ENCODE measurements around the gene FGFBP1.

FGFBP1 gene

DNA sequence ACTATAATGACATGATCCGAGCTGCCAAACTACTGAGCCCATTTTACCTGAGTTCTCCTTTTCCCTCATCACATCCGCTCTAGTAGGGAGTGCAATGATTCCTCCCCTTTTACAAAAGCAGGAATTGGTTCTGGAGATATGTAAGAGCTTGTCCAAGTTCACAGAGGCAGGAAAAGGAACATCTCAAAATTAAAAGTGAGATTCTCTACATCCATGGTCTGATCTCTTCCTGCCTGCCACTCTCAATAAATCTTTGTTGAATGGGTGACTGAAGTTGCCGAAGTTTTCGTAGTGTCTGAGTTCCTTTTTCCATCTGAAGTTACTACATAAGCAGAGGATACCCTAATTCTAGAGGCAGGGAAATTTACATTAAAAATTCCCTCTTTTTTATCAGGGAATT lies at the start of gene FGFBP1:
TSS of gene FGFBP1 (minus strand) at position 101 of the 400 bp plus-strand sequence. CDS start 2,108 bp downstream, outside the sequence.
- FAIRE-seq = no peak

DNA sequence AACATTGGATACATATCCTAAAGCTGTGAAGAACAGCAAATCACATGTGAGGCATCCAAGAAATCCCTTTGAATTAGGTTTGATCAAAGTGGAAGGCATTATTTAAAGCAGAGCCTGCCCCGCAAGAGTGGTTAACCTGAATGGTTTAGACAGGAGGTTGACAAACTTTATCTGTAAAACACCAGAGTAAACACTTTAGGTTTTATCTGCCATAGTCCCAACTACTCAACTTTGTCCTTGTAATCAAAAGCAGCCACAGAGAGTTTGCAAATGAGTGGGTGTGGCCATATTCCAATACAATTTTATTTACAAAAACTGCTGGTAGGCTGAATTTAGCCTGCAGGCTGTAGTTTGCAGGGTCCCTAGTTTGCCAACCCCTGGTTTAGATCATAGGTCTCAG lies 49.7 kb upstream of the FGFBP1 start:
- FAIRE-seq = no peak

DNA sequence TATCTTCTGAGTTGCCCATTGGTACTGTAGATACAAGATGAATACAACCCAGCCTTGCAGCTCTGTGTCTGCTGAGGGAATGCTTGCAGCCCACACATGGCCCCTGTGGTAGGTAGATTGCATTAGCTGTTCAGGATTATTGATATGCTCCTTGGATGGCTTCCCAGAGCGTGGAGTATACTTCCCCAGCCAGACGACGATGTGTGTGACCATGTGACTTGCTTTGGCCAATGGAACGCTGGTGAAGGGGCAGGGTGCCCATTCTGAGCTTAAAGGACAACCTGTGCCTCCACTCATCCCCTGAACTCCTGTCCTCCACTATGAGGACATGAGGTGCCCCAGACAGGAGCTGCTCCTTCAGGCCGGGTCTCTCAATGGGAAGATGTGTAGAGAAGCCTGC lies 48.4 kb upstream of the FGFBP1 start:
- no peak for FAIRE-seq

DNA sequence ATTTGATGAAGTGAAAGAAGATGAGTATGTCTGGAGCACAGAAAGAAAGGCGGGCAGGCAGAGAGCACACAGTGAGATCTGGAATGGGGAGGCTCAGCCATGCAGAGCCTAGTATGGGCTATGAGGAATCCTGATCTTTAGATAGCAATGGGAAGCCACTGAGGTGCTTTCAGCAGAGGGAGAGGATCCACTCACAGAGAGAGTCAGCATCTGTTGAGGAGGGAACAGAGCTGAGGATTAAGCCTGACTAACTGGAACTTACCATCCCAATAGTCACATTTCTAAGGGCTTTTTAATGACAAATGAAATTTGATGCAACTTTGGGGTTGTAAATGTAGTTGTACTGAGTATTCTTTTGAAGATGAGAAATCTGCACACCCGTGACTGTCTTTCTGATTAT lies 45.1 kb upstream of the FGFBP1 start:
- FAIRE-seq = no peak

DNA sequence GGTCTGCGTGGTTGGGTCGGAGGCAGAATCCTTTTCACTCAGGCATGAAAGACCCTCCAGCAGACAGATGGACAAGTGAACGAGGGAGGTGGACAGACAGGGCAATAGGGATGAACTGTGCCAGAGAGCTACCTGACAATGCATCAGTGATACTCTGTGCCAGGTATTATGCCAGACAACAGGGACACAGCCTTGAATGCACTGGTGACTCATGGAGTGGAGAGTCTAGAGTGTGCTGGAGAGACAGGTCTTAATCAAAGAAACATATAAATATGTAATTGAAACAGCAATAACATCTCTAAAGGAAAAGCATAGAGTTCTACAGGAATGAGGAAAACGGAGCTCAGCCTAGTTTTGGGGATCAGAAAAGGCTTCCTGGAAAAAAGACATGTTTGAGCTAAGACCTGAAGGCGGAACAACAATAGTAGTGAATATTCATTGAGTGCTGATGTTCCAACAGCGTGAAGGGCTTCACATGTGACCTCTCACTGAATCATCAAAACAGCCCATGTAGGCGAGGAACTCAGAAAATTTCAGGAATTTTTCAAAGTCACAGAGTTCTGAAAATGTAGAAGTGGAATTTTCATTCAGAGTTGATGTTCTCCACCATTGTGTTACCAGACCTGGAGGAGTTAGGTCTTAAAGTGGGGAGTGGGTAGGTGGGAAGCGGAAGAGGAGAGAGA lies 44.4 kb upstream of the FGFBP1 start:
- no peak for FAIRE-seq

DNA sequence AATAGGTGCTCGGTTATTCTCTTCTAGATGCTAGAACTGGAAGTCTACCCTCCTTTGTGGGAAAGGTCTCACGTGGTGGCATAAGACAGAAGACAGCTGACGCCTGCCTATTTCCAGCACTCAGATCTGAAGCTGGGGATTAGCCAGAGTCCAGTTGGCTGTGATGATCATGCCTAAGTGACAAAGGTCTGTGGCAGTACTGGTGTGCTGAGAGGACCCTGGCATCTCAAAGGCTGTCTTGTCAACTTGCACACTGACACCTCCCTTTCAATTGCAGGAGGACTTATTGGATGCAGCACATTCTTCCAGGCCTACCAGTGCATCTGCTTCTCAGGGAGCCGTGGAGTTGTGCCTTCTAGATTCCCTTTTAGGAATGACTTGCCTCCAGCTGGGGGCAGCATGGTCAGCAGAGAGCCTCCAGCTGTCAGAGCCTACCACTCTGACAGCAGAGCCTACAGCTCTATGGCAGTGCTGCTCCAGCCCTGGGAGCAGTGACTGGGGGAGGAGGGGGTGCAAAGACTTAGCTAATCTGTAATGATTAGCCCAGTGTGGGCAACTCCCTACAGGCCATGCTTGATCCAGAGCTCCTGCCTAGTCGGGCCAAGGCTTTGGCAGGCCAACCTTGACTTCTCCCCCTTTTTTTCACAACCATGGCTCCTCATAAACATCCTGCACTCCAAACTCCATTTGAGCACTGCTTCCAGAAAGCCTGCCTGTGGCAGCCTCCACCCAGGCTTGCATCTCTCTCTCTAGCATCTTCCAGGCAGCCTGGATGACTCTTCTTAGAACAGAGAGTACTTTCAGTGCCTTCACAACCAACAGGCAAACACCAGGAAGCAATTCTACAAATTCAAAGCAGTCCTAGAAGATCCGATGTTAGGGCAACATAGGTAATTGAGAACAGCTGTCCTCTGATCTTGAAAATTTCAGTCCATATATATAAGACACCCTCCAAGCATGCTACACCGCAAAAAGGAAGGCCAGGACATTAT lies 38.2 kb upstream of the FGFBP1 start:
- FAIRE-seq = no peak

DNA sequence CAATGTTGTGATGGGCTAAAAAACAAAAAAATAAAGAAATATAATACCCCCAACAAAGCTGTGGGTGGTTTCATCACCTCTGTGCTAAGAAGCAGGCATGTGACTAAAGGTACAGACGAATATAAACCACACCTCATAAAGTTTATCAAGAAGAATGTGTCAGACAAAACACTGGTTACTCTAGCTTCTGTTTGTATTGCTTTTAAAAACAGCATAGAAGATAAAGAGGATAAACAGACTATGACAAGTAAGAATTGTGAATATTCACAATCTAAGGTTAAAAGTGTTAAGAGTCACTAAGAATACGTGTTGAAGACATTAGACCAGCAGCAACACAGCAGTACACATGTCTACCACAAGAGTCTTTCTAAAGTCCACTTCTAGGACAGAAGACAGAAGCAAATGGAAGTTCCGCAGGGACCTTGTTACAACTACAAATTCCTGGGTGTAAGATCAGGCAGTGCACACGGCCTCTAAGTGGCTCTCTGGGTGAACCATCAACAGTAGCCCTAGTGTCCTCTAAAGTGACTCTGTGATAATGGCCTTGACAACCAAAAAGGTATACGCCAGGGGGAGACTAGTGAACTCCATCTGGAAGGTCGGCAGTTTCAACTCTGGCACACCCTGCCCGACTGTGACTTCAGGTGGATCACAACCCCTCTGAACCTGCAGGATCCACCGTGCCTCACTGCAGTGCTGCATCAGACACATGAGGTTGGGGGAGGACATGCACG lies 32.7 kb upstream of the FGFBP1 start:
- no peak for FAIRE-seq

DNA sequence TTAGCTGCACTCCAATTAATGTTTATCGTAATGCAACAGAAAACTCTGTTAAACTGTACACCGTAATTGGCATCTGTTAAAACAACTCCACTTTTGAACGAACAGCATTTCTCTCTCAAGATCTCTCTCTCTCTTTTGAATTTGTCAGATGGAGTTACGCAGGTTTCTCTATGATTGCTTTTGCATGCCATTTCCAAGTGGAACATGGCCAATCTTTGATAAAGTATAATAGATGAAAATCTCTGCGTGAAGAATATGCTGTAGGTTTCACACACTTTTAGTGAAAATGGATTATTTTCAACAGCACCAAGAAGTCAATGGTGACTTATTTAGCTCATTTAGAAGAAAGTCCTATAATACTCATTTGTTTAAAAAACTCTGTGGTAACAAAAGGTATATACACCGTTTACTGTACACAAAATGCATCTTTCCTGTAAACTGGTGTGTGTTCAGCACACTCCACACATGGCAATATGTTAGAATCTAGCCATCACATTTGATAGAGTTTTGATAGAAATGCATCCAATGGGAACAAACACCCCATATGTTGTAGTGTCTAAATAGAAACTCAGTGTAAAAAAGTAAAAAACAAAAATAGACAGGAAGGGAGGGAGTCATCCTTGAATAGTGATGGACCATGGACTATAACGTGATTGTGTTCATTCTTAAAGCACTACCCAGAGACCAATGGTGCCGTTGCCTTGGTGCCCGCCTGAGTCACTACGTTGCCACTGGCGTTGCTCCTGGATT lies 30.2 kb upstream of the FGFBP1 start:
- FAIRE-seq = no peak

DNA sequence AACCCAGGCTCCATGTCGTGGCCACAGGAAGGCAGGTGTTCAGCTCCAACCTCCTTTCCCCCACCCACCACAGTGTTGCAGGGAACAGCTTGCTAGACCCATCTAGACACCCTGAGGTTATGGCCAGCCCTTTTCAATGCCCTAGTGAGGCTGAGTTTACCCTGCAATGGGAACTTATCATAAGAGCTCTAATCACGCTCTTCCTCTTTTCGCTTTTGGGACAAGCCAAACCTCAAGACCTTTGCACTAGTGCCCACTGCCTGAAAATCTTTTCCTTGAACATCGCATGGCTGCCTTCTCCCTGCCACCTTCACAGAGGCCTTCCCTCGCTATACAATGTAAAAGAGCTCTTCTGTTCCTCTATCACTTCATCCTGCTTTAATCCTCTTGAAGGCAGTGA lies 26.8 kb upstream of the FGFBP1 start:
- FAIRE-seq = no peak

DNA sequence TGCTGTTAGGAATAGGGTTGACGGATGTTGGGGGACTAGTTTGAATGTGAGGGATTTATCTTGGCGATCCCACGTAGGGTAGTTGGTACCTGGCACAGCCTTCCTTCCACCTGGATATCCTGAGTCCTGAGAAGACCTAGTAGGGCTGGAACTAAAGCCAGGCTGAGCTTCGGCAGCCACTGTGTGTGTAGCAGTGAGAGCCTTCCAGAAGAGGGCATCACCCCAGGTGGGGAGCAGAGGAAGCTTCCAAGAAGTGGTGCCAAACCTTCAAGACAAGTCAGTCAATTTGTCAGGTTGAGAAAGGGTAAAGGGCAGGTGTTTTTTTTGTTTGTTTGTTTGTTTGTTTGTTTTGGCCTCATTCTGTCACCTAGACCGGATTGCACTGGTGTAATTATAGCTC lies 25.6 kb upstream of the FGFBP1 start:
- no peak for FAIRE-seq

DNA sequence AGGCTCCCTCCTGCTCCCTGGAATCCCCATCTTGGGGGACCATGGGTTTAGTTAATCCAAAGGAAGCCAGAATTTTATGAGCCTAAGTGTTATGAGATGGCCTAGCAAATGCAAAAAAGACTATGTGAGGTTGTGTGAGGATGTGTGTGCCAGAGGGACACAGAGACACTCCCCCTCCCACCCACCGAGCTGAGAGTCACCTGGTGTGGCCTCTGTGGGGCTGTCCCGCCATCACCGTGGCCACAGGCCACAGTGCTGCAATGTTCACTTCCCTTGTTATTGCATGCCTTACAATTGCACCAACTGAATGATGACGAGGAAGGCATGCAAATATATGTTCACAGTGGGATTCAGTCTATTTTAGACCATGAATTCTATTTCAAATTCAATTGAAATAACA lies 25.0 kb upstream of the FGFBP1 start:
- no peak for FAIRE-seq

DNA sequence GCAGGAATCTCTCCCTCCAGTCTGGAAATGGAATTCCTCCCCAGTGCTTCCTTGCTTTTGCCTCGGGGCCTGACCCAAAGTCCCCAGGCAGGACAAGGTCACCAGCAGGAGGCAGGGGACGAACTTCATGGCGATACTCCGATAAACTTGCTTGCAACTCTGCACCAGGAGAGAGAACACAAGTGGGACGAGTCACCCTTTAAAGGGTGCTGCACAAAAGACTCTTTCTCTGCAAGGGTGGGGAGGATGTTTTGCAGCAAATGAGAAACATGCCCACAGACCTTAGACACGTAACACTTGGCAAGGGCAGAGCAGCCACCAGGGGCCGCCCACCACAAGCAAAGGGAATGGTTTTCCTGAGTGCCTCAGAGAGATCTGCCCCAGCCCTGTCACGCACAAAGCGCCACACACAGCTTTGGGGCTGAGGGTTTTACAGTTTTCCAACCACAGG lies 24.5 kb upstream of the FGFBP1 start, which contains the start of gene FGFBP2:
TSS of gene FGFBP2 (minus strand) at position 175 of the 451 bp plus-strand sequence. CDS start at position 129, 46 bp downstream.
- FAIRE-seq = no peak

DNA sequence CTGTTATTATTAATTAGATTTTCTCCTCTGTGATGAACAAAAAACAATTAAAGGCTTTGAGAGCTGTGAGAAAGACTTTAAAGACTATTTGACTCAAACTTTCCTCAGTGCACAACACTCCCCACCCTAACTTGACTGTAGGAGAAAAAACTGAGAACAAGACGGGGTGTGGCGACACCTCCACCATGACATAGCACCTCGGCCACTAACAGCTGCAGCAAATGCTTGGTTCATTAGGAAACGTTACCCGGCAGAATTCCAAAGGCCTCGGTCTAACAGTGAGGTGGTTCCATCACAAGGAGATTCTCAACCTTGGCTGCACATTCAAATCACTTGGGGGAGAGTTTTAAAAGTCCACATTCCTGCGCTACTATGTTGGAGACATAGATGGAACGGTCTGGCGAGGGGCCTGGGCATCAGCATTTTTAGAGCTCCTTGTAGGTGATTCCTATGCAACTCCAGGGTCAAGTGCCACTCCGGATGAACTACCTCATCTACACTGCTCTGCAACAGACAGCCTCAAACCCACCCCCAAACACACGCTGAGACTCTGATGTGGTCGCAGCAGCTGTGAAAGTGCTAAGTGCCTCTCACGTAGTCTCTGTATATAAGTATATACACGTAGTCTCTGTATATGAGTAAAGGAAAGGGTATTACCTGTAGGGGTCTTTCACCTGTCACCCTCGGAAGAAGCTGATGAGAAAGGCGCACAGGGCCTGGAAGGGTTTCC lies 23.4 kb upstream of the FGFBP1 start:
- no peak for FAIRE-seq

DNA sequence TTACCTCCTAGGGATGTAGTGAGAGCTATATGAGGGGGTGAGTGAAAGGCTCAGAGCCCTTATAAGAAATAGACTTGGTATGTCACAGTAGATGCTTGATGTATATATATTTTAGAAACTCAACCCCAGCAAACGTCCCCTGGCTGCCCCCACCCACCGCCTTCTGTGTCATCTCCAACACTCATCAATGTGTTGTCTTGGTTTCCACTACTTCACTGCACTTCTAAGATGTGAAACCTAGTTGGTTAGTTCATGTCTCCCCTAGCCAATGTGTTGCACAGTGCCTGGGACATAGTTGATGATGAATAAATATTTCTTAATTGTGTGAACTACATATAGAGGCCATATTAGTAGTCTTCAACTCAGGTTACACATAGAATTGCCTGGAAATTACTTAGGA lies 20.0 kb upstream of the FGFBP1 start:
- FAIRE-seq = no peak

DNA sequence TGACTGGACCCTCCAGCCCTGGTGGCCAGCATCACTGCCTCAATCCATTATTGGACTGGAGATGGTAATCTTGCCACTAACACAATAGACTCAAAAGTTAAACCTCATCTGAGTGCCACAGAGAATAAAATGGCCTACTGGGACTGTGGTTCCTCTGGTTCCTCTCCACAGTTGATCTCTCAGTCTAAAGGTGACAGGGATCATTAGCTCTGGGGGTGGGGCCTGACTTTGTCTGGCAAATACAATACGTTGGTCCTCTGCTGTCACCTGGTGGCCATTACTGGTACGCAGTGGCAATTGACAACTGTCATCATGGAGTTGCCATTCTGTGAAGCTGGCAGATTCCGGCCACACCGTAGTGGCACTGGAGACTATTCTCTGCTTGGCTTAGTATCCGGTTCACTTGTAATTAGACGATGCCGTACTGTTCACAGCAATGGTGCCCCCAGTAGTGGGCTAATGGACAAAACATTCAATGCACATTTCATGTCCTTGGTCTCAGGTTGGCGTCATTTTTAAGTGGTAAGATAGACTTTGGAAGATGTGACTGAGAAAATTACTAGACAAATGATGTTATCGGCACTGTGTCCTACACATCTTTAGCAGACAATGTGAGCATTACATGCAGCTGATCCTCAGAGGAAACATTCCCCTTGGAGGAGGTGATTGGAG lies 17.8 kb upstream of the FGFBP1 start:
- no peak for FAIRE-seq

DNA sequence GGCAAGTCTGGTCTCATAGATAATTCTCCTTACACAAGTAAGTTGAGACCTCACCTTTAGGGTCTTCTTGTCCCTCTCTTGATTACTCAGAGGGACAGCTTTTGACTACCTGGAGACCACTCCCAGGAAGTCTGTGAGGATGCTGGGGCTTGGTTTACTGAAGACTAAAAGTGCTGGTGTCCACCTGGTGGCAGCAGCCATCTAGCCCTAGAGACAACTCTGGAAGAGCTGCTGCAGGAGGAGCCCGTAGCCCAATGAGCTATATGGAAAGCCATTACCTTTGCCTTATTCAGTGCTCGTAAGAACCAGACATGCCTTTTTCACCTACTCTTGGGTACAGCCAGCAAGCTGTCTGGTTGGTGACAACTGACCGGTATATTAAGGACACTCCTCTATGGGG lies 17.1 kb upstream of the FGFBP1 start:
- FAIRE-seq = no peak

DNA sequence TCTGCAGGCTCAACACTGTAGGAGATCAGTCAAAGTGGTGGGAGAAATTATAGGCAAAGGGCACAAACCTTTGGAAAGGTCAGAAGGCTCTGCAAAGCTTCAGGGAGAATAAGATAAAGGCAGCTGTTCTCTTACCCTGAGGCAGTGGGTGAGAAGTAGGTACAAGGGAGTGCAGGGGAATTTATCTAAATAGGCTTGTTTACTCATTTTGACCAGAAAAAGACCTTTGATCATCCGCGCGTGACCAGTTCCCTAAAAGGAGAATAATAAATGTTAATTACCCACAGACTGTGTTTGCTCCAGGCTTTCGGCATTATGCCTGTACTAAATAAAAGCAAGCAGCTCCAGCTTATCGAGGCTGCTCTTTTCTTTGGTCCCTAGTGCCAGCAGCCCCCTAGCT lies 15.1 kb upstream of the FGFBP1 start:
- FAIRE-seq = no peak

DNA sequence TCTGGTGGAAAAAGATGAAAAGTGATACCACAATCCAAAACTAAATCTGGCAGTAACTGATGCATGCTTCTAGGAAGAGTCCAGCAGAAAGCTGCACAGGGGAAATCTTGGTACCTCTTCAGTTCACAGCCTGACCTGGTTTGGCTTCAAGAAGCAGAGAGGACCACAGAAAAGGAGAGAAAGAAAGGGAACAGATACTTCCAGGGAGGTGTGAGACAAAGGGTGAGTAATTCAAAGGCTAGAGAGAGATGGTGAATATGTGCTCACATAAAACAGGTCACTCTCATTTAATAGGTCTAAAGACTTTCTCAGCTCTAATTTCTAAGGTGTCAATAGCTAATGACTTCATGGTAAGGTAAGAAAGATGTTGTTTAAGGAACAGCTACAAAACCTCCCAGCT lies 13.2 kb upstream of the FGFBP1 start:
- FAIRE-seq = no peak

DNA sequence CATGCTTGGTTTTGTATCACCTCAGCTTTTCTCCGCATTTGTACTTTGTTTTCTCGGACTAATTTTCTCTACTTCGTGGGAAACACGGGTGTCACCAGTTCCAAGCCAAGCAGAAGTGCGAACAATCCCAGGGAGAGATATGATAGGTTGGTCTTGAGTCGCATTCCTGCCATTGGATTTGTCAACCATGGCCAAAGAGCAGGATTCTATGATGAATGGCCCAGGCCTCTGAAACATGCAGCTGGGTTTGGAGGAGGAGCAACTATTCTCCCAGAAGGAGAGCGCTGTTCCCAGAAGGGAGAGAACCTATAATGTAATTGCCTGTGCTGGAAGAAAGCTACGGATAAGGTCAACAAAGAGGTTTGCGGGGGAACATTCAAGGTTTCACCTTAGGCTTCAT lies 10.3 kb upstream of the FGFBP1 start:
- no peak for FAIRE-seq

DNA sequence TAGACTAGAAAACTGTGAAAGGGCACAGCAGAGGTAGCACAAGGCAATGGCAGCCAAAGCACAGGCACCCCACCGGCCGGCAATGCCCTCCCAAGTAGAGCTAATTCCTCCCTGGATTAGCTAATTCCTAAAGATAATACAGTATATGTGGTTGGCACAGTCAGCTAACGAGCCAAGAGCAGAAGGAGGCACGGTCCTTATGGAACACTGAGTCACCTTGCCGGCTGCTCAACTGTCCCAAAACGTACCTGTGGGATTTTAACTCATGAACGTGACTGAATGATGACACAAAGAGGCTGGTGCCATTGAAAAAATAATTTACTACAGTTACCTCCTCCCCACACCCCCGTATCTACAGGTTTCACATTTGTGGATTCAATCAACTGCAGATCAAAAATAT lies 9.1 kb upstream of the FGFBP1 start:
- no peak for FAIRE-seq

DNA sequence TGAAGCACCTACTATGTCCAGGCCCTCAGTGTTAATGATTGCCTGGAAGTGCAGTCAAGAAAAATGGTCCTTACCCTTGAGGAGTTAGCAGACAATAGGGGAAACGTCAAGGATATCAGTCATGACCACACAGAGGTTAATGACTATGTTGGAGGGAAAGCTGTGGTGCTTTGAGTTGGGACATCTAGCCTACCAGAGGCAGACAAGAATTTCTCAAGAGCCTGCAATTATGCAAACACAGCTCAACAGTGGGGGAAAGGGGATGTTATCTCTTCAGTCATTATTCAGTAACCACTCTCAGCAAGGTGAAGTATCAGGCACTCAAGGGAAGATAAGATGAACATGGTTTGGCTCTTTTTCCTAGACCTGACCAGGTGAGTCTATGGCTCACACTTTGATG lies 7.0 kb upstream of the FGFBP1 start:
- FAIRE-seq = no peak

Data from endometrium (tissue), 2 donors.